NT2/D1 (cell line): ENCODE measurements around the gene WFDC2.

Experiments
- YY1 ChIP-seq: IDR thresholded peaks from 2 replicates; pipeline ENCODE4 v1.6.1; 2011; ENCODE audit not compliant: insufficient read length, insufficient read depth
- ZNF274 ChIP-seq: IDR thresholded peaks from 2 replicates; pipeline ENCODE4 v1.6.1; 2011; ENCODE audit warnings: mild to moderate bottlenecking, low read depth, low read length

DNA sequence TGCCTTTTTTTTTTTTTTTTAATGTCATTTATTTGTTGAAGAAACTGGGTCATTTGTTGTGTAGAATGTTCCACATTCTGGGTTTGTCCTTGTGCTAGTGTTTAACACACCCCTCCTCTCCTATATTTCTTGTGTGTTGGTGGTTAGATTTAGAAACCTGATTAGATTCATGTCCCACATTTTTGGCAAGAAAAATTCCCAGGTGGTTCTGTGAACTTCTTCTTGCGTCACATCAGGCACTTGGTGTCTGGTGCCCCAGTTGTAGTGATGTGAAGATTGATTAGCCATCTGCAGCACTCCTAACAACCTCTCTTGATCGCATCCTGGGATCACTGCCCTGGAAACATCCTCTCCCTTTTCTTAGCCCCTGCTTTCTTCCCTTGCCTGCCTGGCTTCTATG, 45.9 kb upstream of the WFDC2 start:
- TF ChIP-seq YY1 (no peak), ZNF274 (no peak)
